OCI-LY3 (cell line): ENCODE results near the gene GMCL1.

Experiments used
- H2AFZ ChIP-seq: fragments of 200-600, 300-600 bp; shearing (Covaris generic); 2 replicates; pipeline ENCODE4 v1.6.0; 2014; ENCODE audit warnings: antibody characterized with exemption, low read depth, low read length
- H3K27ac ChIP-seq: fragments of 200-600, 300-600 bp; sonication (generic); 2 replicates; pipeline ENCODE4 v1.5.1; 2014; ENCODE audit warnings: mild to moderate bottlenecking, low read length, moderate library complexity, mixed read lengths
- H3K27me3 ChIP-seq: fragments of 200-600, 300-600 bp; sonication (generic); 2 replicates; pipeline ENCODE4 v1.6.1; 2014; ENCODE audit warnings: low read depth, low read length, mixed read lengths
- H3K36me3 ChIP-seq: fragments of 200-600, 300-600 bp; sonication (generic); replicated peaks from 2 replicates; pipeline ENCODE3; 2014; ENCODE audit warnings: low read depth, low read length, mixed read lengths
- H3K4me1 ChIP-seq: fragments of 300-600, 200-600 bp; sonication (generic); 2 replicates; pipeline ENCODE4 v1.6.1; 2014; ENCODE audit warnings: low read length, mixed read lengths
- H3K4me2 ChIP-seq: fragments of 200-600, 300-600 bp; sonication (generic); 2 replicates; pipeline ENCODE4 v1.6.1; 2014; ENCODE audit warnings: low read length, mixed read lengths
- H3K4me3 ChIP-seq: fragments of 300-600, 200-600 bp; sonication (generic); 2 replicates; pipeline ENCODE4 v1.5.1; 2014; ENCODE audit warnings: antibody characterized with exemption, mild to moderate bottlenecking, low read length, moderate library complexity
- H3K79me2 ChIP-seq: fragments of 300-600, 200-600 bp; shearing (Covaris generic); 2 replicates; pipeline ENCODE4 v1.6.1; 2014; ENCODE audit warnings: mild to moderate bottlenecking, low read length, mixed read lengths
- H3K9ac ChIP-seq: fragments of 300-600, 200-600 bp; shearing (Covaris generic); 2 replicates; pipeline ENCODE4 v1.6.0; 2014; ENCODE audit warnings: mild to moderate bottlenecking, low read length, moderate library complexity
- H3K9me3 ChIP-seq: fragments of 200-600, 300-600 bp; shearing (Covaris generic); 2 replicates; pipeline ENCODE4 v1.6.1; 2014; ENCODE audit warnings: low read length, mixed read lengths; ENCODE audit not compliant: insufficient read depth
- H4K20me1 ChIP-seq: fragments of 200-600, 300-600 bp; sonication (generic); 2 replicates; pipeline ENCODE4 v1.6.1; 2016; ENCODE audit warnings: low read length, mixed read lengths; ENCODE audit not compliant: insufficient read depth
- EZH2phosphoT487 ChIP-seq: fragments of 200-600 bp; shearing (Covaris generic); IDR thresholded peaks from 2 replicates; pipeline ENCODE4 v1.6.1; 2018; ENCODE audit warnings: antibody characterized with exemption, mixed run types, low read depth
- TF ChIP-seq, protein P1 (sequence below): fragments of 200-600, 300-600 bp; sonication (generic); IDR thresholded peaks from 2 replicates; pipeline ENCODE4 v1.5.1; 2014; ENCODE audit warnings: antibody characterized with exemption, low read length, low read depth

The GMCL1 gene

GRCh38 chr2:69804416-69804815 is 25.0 kb upstream of the GMCL1 start:
- H3K79me2 ChIP-seq = no peaks in the 10 kb centered on the region
- H3K9me3 ChIP-seq = no peaks in the 10 kb centered on the region
- no peak overlapping the region for H3K4me3 ChIP-seq
- H3K4me2 ChIP-seq = no peak overlapping the region
- H3K4me1 ChIP-seq = peaks cover 32% of the 10 kb centered on the region
- no peak overlapping the region for H3K27ac ChIP-seq
- H4K20me1 ChIP-seq = no peaks in the 10 kb centered on the region
- no peak overlapping the region for H3K9ac ChIP-seq
- 0 out of 2 replicates have a peak, but pooled peaks cover 4% of the 10 kb centered on the region for H3K27me3 ChIP-seq
- peaks cover 6% of the 10 kb centered on the region for H3K36me3 ChIP-seq
- TF ChIP-seq EZH2phosphoT487 = no peak
- TF ChIP-seq, protein P1, sequence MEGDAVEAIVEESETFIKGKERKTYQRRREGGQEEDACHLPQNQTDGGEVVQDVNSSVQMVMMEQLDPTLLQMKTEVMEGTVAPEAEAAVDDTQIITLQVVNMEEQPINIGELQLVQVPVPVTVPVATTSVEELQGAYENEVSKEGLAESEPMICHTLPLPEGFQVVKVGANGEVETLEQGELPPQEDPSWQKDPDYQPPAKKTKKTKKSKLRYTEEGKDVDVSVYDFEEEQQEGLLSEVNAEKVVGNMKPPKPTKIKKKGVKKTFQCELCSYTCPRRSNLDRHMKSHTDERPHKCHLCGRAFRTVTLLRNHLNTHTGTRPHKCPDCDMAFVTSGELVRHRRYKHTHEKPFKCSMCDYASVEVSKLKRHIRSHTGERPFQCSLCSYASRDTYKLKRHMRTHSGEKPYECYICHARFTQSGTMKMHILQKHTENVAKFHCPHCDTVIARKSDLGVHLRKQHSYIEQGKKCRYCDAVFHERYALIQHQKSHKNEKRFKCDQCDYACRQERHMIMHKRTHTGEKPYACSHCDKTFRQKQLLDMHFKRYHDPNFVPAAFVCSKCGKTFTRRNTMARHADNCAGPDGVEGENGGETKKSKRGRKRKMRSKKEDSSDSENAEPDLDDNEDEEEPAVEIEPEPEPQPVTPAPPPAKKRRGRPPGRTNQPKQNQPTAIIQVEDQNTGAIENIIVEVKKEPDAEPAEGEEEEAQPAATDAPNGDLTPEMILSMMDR = no peak
- no peak overlapping the region for H2AFZ ChIP-seq

- Histone ChIP-seq H3K9me3 (no peaks in the 10 kb centered on the region), H3K4me2 (no peak overlapping the region), H3K4me3 (no peak overlapping the region), H3K79me2 (no peaks in the 10 kb centered on the region), H3K27ac (no peak overlapping the region), H3K36me3 (peaks cover 6% of the 10 kb centered on the region), H3K4me1 (peaks cover 29% of the 10 kb centered on the region), H2AFZ (no peak overlapping the region), H3K9ac (no peak overlapping the region), H3K27me3 (no peaks in the 10 kb centered on the region), H4K20me1 (no peaks in the 10 kb centered on the region)
- no peak for TF ChIP-seq EZH2phosphoT487
- TF ChIP-seq, protein P1 = no peak
Observed at GRCh38 chr2:69805887-69806286, 23.6 kb upstream of the GMCL1 start.

DNA sequence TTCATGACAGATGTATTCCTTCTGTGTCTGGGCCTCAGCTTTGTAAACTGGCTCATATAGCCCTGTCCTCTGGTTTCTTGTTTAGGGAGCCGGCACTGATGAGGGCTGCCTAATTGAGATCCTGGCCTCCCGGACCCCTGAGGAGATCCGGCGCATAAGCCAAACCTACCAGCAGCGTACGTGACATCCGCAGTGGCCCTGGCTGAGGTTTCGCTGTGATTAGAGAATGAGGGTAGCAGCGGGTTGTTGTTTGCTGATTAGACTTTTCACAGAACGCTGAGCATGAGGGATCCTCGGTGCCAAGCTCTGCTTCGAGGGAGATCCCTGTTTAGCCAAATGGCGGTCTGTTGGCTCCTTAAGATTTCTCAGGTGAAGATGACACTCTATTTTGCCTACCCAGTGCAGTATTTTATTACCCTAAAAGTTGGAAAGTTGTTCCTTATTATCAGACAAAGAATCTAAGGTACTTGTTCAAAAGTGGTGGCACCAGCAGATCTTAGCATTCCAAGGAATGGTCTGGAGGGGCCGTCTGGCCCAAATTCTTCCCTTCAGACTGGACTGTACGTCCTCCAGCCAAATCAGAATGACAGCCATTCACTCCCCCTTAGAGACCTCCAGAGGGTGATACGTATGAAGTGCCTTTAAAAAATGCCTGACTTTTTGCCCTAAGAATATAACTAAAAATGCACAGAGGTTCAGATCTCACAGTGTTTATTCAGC is 21.5 kb upstream of the GMCL1 start:
- peaks cover 9% of the 10 kb centered on the region for H3K4me1 ChIP-seq
- H3K79me2 ChIP-seq = no peaks in the 10 kb centered on the region
- no peaks in the 10 kb centered on the region for H3K27me3 ChIP-seq
- no peak overlapping the region for H3K4me2 ChIP-seq
- no peaks in the 10 kb centered on the region for H4K20me1 ChIP-seq
- peaks cover 6% of the 10 kb centered on the region for H3K36me3 ChIP-seq
- no peak overlapping the region for H3K4me3 ChIP-seq
- H3K9me3 ChIP-seq = no peaks in the 10 kb centered on the region
- no peak overlapping the region for H3K27ac ChIP-seq
- H2AFZ ChIP-seq = no peak overlapping the region
- H3K9ac ChIP-seq = no peak overlapping the region
- TF ChIP-seq, protein P1 = no peak
- no peak for TF ChIP-seq EZH2phosphoT487

GRCh38 chr2:69810550-69810949 is 18.9 kb upstream of the GMCL1 start:
- no peaks in the 10 kb centered on the region for H3K9me3 ChIP-seq
- H4K20me1 ChIP-seq = no peaks in the 10 kb centered on the region
- no peak overlapping the region for H3K9ac ChIP-seq
- no peaks in the 10 kb centered on the region for H3K79me2 ChIP-seq
- TF ChIP-seq EZH2phosphoT487 = no peak
- TF ChIP-seq, protein P1 = no peak
- no peaks in the 10 kb centered on the region for H3K27me3 ChIP-seq
- no peak overlapping the region for H3K4me3 ChIP-seq
- no peak overlapping the region for H3K27ac ChIP-seq
- no peak overlapping the region for H2AFZ ChIP-seq
- H3K4me1 ChIP-seq = no peaks in the 10 kb centered on the region
- H3K36me3 ChIP-seq = peaks cover 2% of the 10 kb centered on the region
- no peak overlapping the region for H3K4me2 ChIP-seq
